HepG2 (cell line): ENCODE measurements around the gene TBC1D22A. TPM values are rescaled to one million over a fixed set of nuclear protein-coding genes. Genes with fewer than 3 reads are reported as not detected.

ENCODE experiments used
- ATAC-seq: fragments of 200-7000 bp; cut with Tn5 transposase; 3 replicates; pipeline ENCODE4 v1.9.1; 2020; ENCODE audit warnings: mild to moderate bottlenecking, moderate library complexity
- BruUV-seq: library from RNA; stranded (reverse); fragments of 400-500 nt; replicated peaks from 2 replicates; lab custom pipeline; 2021; lab: Mats Ljungman, UMichigan
- CTCF ChIA-PET: fragments of 300-600 bp; formaldehyde crosslinking; extraction: SDS; loops from one replicate; lab custom pipeline; 2021; ENCODE audit warnings: low total read pairs, inconsistent platforms, low intra/inter-chr PET ratio; lab: Yijun Ruan, JAX
- POLR2A ChIA-PET: fragments of 350-600 bp; sonication (Branson Sonifier 250); formaldehyde crosslinking; loops from one replicate; lab custom pipeline; 2020; ENCODE audit warnings: antibody characterized with exemption, inconsistent platforms; lab: Yijun Ruan, JAX
- DNase-seq: peaks from one replicate; pipeline ENCODE4 v3.0.0-alpha.2; 2015; ENCODE audit warnings: low spot score
- FAIRE-seq: peaks from 3 replicates; lab custom pipeline; 2011; peaks lifted over from hg19 to GRCh38; lab: Jason Lieb, UNC
- H2AFZ ChIP-seq: one replicate; pipeline ENCODE4 v1.6.1; 2011; ENCODE audit warnings: low read length, inconsistent platforms
- H3K27ac ChIP-seq: fragments of 300-600 bp; 3 replicates; pipeline ENCODE4 v1.8.0; 2011; ENCODE audit warnings: mixed run types, mild to moderate bottlenecking, mixed read lengths, low read length, inconsistent platforms; ENCODE audit not compliant: insufficient read depth; ENCODE audit errors: extremely low read length
- H3K27me3 ChIP-seq, 2 experiments: fragments of 200-600 bp in 1 of 2; 2 replicates in 1 of 2; 3 replicates in 1 of 2; pipeline versions ENCODE4 v1.6.0 to v1.8.0; 2011; ENCODE audit warnings: low read length in 2 of 2, mild to moderate bottlenecking in 2 of 2, moderate library complexity in 2 of 2, inconsistent platforms in 1 of 2; ENCODE audit not compliant: insufficient read depth in 2 of 2, control insufficient read depth in 1 of 2
- H3K36me3 ChIP-seq, 2 experiments: fragments of 200-600 bp in 1 of 2; replicated peaks in 1 of 2; 2 replicates in 1 of 2; 3 replicates in 1 of 2; pipeline versions ENCODE4 v1.5.1 to v1.8.0; 2011; ENCODE audit warnings: low read length in 2 of 2, inconsistent platforms in 1 of 2; ENCODE audit not compliant: insufficient read depth in 2 of 2, control insufficient read depth in 1 of 2
- H3K4me1 ChIP-seq: 2 replicates; pipeline ENCODE4 v1.5.1; 2012; ENCODE audit warnings: low read length, inconsistent platforms; ENCODE audit not compliant: insufficient read depth
- H3K4me2 ChIP-seq: 2 replicates; pipeline ENCODE4 v1.6.0; 2011; ENCODE audit warnings: low read depth, low read length, inconsistent platforms
- H3K4me3 ChIP-seq, 3 experiments: fragments of 200-600 bp in 1 of 3; sonication (generic), shearing (Covaris generic) in 1 of 3; replicated peaks in 1 of 3; 2 replicates each; pipeline ENCODE4 v1.5.1; 2011 to 2016; ENCODE audit warnings: low read length in 3 of 3, inconsistent platforms in 2 of 3, low read depth in 2 of 3, mild to moderate bottlenecking in 2 of 3, control low read depth in 1 of 3, mixed read lengths in 1 of 3; ENCODE audit not compliant: insufficient read depth in 1 of 3
- H3K79me2 ChIP-seq: one replicate; pipeline ENCODE4 v1.6.1; 2011; ENCODE audit warnings: low read length, inconsistent platforms; ENCODE audit not compliant: insufficient read depth
- H3K9ac ChIP-seq: 2 replicates; pipeline ENCODE4 v1.6.0; 2011; ENCODE audit warnings: mild to moderate bottlenecking, low read depth, low read length, inconsistent platforms; ENCODE audit not compliant: insufficient read depth
- H3K9me3 ChIP-seq: 2 replicates; pipeline ENCODE4 v1.5.1; 2012; ENCODE audit warnings: mild to moderate bottlenecking, low read length
- H4K20me1 ChIP-seq: 2 replicates; pipeline ENCODE4 v1.6.0; 2011; ENCODE audit warnings: inconsistent platforms, mild to moderate bottlenecking, low read length, moderate library complexity; ENCODE audit not compliant: insufficient read depth
- ZNF282 ChIP-seq: fragments of 450-650 bp; IDR thresholded peaks from 2 replicates; pipeline ENCODE4 v1.6.1; 2018; ENCODE audit not compliant: partially characterized antibody
- WGBS: methylation state at CpG from one replicate; pipeline ENCODE4 v1.1.6; 2017; ENCODE audit warnings: low lambda C conversion rate; 5-methylcytosine and 5-hydroxymethylcytosine counted together
- in situ Hi-C: cut with HindIII; loops from 2 replicates; pipeline ENCODE4 v1.10.0; 2017; ENCODE audit warnings: low pct_unique_long_range_greater_than_20kb; ENCODE audit not compliant: extremely low pct_ligation_motif_present
- intact Hi-C: fragments of 100-400 bp; cut with micrococcal nuclease; formaldehyde crosslinking; loops from one replicate; pipeline ENCODE4 v1.10.0; 2022; ENCODE audit not compliant: unreplicated experiment
- polyA plus RNA-seq, 8 experiments: library from polyadenylated mRNA; depleted of rRNA in 3 of 8; stranded (reverse) in 7 of 8; unstranded in 1 of 8; fragments of >200 nt; fragmentation: Illumina TruSeq in 4 of 8; extraction: Trizol in 4 of 8; gene quantifications; 2 replicates each; pipeline versions ENCODE4 v1.2.1 to v1.2.3, GENCODE V29; 2011 to 2016; ENCODE audit warnings: low read depth in 4 of 8, missing spikeins in 1 of 8, mixed read lengths in 1 of 8; ENCODE audit not compliant: insufficient read depth in 1 of 8
- total RNA-seq, 5 experiments: library from RNA; depleted of rRNA; stranded (reverse); fragments of >200 nt; fragmentation: Illumina TruSeq; extraction: Trizol; gene quantifications; 2 replicates each; pipeline ENCODE4 v1.2.3, GENCODE V29; 2016; ENCODE audit warnings: low read depth in 1 of 5
- TF ChIP-seq, protein P1 (sequence below): sonication (generic); formaldehyde crosslinking; IDR thresholded peaks from 2 replicates; pipeline ENCODE4 v1.4.0; 2020; ENCODE audit warnings: missing genetic modification reagents, borderline replicate concordance

Gene TBC1D22A
- total and polyA plus RNA-seq, 2 of the 13 experiments (the other 11 are each of a cell fraction or from before 2014, with no cell fraction given): 17.3 to 18.0 TPM

- in situ Hi-C loops: no loop called here
- Histone ChIP-seq H3K79me2 (no peaks in the 10 kb centered on the region), H3K9ac (no peak overlapping the region), H3K36me3 (peaks cover 6 to 8% of the 10 kb centered on the region in 2 experiments; a peak in 3 of 5 replicates), H3K4me1 (peaks cover 15% of the 10 kb centered on the region), H3K4me3 (no peak overlapping the region), H3K27me3 (no peaks in the 10 kb centered on the region; a peak in 1 of 5 replicates), H3K27ac (no peak overlapping the region), H3K9me3 (no peaks in the 10 kb centered on the region), H3K4me2 (no peak overlapping the region), H4K20me1 (no peaks in the 10 kb centered on the region), H2AFZ (no peak overlapping the region)
- no TSS peak for BruUV-seq
- intact Hi-C loops: no loop called here
- ATAC-seq (no peak), DNase-seq (no peak), FAIRE-seq (no peak)
- POLR2A ChIA-PET: no interaction called here
- no peak for TF ChIP-seq ZNF282
- TF ChIP-seq, protein P1, sequence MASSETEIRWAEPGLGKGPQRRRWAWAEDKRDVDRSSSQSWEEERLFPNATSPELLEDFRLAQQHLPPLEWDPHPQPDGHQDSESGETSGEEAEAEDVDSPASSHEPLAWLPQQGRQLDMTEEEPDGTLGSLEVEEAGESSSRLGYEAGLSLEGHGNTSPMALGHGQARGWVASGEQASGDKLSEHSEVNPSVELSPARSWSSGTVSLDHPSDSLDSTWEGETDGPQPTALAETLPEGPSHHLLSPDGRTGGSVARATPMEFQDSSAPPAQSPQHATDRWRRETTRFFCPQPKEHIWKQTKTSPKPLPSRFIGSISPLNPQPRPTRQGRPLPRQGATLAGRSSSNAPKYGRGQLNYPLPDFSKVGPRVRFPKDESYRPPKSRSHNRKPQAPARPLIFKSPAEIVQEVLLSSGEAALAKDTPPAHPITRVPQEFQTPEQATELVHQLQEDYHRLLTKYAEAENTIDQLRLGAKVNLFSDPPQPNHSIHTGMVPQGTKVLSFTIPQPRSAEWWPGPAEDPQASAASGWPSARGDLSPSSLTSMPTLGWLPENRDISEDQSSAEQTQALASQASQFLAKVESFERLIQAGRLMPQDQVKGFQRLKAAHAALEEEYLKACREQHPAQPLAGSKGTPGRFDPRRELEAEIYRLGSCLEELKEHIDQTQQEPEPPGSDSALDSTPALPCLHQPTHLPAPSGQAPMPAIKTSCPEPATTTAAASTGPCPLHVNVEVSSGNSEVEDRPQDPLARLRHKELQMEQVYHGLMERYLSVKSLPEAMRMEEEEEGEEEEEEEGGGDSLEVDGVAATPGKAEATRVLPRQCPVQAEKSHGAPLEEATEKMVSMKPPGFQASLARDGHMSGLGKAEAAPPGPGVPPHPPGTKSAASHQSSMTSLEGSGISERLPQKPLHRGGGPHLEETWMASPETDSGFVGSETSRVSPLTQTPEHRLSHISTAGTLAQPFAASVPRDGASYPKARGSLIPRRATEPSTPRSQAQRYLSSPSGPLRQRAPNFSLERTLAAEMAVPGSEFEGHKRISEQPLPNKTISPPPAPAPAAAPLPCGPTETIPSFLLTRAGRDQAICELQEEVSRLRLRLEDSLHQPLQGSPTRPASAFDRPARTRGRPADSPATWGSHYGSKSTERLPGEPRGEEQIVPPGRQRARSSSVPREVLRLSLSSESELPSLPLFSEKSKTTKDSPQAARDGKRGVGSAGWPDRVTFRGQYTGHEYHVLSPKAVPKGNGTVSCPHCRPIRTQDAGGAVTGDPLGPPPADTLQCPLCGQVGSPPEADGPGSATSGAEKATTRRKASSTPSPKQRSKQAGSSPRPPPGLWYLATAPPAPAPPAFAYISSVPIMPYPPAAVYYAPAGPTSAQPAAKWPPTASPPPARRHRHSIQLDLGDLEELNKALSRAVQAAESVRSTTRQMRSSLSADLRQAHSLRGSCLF: no peak
- 100% methylated on average over 1 of the region's 20 CpGs for WGBS
- CTCF ChIA-PET: no interaction called here
Observed at GRCh38 chr22:47114813-47115517, 352.5 kb downstream of the TBC1D22A start.
